Activated T-cell treated with anti-CD3 and anti-CD28 coated beads for 48 hours (primary cell): ENCODE measurements around the gene RTP3.
"Not testable (repeated sequence)": the region's sequence is repeated elsewhere in the genome, so short reads cannot be mapped to it uniquely, and the experiment has no call there.

ENCODE experiments used
- DNase-seq: peaks from one replicate; pipeline ENCODE4 v3.0.0-alpha.2; 2020; ENCODE audit warnings: low read depth

The RTP3 gene

DNA sequence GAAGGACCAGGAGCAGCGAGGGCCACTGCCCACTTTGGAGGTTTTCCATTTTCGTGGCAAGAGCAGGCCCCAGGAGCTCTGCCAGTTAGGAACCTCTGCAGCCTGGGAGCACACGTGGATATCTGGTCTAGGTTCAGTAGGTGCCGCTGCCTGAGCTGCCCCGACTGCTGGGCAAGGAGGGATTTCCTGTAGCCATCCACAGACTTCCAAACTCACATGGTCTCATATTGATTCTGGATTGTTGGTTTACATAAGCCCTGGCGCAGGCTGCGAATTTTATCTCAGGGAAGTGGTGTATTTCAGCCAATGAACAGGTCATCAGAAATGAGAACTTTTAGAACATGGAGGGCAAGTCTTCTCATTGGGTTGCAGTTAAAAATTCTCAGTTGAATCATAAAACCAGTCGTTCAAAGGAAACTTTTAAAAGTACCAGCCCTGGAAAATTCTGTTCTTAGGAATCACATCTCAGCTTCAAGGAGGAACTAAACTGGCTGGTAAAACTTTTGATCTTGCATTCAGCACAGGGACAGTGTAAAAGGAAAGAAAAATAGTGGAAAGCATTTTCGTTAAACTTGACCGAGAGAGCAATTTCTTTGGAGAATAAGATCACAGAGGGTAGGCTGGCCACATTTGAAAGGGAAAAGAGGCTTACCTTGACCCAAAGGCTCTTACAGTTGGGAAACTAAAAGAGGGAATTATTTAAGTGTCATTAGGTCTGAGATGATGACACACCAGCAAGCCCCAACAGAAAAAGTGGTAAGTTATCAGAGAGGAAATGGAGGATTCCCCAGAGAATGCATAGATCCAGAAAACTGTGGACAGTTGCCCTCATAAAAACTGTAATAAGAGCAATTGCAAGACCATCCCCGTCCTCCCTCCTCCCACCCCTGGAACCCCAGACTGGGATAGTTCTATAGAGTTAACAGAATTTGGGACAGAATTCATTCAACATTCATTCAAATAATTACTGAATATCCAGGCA, 6.4 kb upstream of the RTP3 start:
- DNase-seq = no peak

DNA sequence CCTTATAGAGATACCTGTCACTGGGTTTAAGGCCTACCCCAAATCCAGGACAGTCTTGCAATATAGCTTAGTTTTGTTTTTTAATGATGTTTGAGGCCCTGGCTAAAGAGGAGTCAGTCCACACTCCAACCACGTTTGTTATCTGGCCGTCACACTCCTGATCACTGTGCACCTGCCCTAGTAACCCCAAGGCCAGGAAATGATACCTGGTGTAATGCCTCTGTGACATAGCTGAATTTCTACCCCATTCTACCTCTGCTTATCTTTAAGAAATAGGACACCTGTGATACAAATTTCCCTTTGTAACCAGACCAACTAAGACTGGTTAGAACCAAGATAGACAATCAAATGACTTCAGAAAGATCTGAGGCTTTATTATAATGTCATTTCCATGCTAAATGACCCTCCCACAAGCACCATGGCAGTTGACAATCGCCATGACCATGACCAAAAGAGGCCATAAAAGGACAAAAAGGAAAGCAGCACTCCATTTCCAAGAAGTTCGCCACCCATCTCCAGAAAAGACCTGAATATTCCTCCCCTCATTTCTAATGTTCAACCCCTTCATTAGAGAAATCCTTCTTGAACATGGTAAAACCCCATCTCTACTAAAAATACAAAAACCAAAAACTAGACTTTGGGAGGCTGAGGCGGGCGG, 4.8 kb upstream of the RTP3 start:
- no peak for DNase-seq

DNA sequence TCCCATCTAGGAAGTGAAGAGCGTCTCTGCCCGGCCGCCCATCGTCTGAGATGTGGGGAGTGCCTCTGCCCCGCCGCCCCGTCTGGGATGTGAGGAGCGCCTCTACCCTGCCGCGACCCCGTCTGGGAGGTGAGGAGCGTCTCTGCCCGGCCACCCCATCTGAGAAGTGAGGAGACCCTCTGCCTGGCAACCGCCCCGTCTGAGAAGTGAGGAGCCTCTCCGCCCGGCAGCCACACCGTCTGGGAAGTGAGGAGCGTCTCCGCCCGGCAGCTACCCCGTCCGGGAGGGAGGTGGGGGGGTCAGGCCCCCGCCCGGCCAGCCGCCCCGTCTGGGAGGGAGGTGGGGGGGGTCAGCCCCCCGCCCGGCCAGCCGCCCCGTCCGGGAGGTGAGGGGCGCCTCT, 3.3 kb upstream of the RTP3 start:
- not testable (repeated sequence) for DNase-seq

DNA sequence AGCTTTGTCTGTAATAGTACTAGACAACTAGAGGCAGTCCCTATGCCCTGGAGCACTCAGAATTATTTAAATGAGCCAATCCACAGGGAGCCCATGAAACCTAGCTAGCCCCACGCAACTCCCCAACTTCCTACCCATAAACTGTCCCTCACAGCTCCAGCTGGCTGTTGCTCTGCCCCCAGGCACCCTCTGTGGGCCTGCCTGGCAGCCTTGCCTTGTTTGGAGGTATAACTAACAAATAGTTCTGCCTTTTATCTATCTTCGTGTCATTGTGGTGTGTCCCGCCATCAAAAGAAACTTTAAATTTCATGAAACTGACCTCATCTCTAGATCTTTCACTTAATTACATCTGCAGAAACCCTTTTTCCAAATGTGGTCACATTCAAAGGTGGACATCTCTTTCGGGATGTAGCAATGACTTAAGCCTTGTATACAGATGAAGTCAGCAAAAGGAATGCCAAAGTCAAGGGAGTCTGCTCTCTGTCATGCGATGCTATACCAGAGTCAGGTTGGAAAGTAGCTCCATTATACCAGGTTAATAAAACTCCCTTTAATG, 1.8 kb upstream of the RTP3 start:
- DNase-seq = no peak

DNA sequence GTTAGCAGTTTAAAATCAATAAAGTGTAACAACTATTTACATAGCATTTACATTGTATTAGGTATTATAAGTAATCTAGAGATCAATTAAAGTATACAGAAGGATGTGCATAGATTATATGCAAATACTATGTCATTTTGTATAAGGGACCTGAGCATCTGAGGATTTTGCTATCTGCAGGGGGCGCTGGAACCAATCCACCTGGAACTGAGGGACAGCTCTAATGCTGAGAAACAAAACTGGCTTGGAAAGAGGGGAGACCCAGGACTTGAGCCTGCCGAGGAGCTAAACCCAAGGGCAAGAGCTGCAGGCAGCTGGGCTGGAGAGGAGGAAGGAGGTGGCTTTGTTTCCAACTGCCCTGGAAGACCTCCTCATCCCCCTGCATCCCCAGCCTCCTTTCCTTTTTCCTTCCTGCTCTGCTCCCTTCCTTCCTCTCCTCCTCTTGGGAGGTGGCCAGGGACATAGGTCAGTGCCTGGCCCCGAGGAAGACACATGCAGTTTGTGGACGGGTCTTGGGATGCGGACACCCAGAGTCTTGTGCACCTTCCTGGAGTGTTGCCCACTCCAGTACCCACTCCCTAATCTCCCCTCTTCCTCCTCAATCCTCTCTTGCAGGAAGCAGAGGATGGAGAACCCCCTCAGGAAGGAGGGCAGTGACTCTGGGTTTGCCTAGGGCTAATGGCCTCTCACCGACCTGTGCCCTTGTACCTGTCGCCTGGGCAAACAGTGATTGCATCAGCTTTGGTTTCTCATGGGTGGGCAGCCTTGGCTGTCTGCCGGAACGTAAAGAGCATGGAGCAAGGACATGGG, 825 bp upstream of the RTP3 start:
- peak; percentile 8 for DNase-seq

DNA sequence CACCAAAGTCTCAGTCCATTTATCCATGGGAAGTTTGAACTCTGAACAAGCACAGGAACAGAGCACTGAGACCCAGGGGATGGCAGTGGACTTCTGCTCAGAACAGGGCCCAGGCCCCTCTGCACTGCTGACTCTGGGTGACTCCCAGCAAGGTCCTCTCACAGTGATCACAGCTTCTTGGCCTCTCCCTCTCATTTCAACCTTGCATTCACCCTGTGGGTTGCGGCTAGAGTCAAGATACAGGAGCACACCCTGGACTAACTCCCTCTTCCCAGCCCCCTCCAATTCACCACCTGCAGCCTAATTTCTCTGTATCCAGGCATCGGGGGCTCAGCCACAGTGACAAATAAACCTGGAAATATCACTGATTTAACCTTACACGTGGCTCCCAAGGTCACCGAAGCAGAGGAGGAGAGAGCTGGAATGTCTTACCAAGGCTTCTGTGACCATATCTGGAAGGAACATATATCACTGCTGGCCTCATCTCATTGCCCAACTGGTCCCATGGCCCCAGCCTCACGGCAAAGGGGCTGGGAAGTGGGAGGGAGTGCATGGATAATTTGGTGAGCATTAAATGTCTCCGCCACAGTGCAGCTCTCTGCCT, 1.2 kb downstream of the RTP3 start:
- DNase-seq = no peak

DNA sequence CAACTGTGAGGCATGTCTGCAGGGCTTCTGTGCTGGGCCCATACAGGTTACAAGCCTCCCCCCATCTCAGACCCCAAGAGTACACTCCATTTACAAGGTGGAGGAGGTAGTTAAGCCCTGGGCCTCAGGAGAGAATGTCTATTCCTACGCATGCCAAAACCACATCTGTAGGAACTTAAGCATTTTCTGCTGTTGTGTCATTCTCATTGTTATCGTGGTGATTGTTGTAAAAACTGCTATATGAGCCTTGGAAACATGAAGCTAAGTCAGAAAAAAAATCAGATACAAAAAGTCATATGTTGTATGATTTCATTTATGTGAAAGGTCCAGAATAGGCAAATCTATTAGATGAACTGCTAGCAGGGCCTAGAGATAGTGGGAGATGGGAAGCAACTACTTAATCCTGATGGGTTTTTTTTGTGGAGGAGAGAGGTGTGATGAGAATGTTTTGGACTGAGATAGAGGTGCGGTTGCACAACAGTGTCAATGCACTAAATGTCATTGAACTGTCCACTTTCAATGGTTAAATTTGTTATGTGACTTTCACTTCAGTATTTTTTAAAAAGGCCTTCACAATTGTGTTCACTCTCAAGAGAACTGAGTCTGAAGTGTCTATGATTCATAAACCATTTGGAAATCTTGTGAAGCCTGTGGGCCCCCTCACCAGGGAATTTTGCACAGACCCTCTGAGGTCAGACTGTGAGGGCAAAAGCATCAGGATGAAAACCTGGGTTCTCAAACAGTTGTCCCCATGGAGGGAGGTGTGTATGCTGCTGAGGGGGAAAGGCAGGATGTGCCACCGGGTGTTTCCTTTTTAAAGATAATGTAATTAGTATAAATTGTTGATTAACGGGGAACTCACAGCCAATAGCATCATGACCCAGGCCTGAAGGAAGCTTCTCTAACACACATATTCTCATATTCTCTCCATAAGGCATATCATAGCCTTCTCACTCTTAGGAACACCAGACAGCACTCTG, 3.2 kb downstream of the RTP3 start:
- DNase-seq = no peak

DNA sequence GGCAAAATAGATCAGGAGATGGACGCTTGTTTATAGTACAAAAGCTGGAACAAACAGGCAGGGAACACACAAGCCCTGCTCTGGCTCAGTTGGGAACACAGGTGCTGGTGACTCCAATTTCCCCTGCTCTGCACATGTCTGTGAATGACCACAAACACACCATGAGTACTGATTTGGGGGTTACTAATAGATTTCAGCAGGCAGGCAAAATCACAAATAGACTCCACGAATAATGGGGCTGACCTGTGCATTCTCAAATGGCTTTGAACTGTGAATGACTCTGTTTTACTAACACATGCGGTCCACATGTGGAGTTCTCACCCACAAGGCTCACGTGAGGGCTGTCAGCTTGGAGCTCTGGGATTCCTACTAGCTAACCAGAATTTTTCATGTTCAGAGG, 3.9 kb downstream of the RTP3 start:
- no peak for DNase-seq

DNA sequence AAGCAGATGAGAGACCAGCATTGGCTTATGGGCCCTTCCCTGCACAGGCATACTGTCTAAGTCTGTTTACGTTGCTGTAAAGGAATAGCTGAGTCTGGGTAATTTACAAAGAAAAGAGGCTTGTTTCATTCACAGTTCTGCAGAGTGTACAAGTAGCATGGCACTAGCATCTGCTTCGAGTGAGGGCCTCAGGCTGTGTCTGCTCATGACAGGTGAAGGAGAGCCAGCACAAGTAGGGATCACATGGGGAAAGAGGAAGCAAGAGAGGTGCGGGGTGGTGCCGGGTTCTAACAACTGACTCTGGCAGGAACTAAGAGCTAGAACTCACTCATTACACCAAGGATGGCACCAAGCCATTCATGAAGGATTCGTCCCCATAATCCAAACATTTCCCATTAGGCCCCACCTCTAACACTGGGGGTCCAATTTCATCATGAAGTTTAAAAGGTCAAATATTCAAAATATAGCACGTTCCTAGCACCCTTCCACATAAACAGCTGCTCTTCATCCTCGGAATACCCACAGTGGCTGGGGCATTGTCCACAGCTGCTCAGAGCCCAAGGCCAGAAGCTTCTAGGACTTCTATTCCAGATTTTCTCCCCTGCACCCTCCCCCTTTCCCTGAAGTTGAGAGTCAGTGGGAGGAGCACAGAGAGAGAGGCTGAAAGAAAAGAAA, 5.6 kb downstream of the RTP3 start:
- no peak for DNase-seq

DNA sequence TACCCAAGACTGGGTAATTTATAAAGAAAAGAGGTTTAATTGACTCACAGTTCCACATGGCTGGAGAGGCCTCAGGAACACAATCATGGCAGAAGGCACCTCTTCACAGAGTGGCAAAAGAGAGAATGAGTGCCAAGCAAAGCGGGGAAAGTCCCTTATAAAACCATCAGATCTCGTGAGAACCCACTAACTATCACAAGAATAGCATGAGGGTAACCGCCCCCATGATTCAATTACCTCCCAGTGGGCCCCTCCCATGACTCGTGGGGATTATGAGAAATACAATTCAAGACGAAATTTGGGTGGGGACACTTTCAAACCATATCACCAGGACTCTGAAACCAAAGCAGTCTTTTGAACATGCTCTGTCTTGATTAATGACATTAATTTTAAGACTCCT, 7.0 kb downstream of the RTP3 start:
- DNase-seq = no peak

DNA sequence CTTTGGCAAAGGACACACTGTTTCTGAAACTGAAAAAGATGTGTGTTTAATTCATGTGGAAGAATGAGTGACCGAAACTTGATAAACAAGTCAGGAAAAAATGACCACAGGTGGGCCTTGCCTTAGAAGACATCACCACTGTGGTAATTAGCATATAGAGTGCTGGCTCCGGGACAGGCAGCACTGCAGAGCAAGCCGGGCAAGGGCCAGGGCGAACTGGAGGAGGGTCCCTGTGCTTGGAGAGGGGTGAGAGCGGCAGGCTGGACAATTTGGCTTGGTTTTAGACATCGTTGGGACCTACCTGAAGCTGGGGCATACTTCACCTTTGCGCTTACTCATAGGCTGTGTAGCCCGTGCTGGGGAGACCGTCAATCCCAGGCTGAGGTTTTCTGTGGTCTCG, 8.2 kb downstream of the RTP3 start:
- DNase-seq = no peak

DNA sequence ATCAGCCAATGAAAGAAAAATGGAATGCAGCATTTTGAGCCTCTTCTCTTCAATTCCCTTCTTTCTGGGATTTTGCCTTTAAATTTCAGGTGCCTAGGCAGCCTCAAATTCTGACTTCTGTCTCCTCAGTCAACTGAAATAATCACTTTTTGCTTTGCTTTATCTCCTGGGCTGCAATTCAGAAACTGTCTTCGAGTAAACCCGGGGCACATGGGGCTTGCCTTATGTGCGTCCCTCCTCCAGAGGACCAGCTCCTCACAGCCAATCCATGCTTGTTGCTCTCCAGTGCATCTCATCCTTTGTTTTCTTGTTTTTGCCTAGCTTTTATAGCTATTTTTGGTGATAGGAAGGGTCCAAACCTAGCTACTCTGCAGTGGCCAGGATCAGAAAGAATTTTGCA, 8.8 kb downstream of the RTP3 start:
- no peak for DNase-seq

DNA sequence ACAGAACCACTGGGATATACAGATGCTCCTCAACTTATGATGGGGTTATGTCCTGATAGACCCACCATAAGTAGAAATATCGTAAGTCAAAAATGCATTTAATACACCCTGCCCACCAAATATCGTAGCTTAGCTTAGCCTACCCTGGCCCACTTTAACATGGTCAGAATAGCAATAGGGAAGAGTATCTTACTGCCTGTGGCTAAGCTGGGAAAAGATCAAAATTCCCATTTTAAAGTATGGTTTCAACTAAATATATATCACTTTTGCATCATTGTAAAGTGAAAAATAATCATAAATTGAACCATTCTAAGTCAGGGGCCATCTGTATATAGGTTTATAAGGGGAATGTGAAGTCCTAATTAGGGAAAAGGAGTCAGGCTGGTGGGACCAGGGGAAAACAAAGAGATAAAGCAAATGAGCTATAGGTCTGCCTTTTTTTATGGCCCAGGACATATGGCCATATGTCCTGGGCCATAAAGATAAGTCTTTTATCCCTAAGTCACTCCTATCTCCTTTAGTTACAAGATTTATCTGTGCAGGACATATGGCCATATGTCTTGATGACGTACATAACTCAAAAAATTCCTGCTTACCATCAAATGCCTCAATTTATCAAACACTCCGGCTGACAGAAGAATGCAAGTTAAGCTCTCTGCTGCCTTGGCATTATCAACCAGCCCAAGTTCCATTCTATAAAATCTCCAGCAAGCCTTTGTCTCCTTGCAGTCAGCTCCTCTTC, 11.2 kb downstream of the RTP3 start:
- no peak for DNase-seq

DNA sequence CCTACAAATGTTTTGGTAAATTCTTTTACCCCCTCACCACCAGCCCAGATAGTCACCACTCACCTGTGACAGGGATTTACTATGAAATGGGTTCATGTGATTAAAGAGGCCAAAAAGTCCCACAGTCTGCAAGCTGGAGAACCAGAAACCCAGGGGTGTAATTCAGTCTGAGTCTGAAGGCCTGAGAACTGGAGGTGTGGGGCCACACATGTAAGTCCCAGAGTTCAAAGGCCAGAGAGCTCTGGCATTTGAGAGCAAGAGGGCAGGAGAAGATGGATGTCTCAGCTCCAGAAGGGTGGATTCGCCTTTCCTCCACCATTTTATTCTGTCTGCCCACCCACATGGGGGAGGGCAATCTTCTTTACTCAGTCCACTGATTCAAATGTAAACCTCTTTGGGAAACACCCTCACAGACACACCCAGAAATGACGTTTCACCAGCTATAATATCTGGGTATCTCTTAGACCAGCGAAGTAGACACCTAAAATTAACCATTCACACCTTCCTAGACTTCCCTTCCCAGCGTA, 11.9 kb downstream of the RTP3 start:
- DNase-seq = no peak

DNA sequence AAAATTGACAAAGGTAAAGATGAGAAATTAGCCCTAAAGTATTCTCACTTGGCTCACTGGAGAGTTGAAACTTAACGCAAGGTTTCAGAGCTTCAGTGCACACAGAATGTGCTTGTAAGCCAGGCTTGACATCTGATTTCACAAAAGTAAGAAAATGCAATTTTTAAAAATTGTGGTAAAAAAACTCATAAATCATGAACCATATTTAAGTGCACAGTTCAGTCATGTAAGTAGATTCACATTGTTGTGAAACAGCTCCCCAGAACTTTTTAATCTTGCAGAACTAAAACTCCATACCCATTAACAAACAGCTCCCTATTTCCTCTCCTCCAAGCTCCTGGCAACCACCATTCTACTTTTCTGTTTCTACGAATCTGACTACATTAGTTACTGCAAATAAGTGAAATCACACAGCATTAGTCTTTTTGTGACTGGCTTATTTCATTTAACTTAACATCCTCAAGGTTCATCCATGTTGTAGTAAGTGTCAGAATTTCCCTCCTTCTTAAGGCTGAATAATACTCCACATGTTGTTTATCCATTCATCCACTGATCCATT, 14.5 kb downstream of the RTP3 start:
- no peak for DNase-seq

DNA sequence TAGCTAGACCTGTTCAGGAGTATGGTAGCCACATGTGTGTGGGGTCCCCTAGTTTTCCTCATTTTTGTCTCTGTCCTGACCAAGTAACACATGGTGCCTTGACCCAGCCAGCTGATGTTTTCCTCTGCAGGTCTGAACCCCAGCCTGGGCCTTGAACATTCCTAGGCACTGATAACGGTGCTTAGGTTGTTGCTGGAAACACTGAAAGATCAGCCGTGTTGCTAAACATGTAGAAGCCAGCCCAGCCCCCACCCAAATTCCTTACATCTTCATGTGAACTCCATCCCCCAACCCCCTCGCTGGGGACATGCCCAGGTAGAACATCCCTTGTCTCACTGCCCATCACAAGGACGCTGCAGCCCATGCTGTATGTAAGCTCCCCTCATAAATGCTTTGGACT, 18.7 kb downstream of the RTP3 start:
- DNase-seq = no peak

DNA sequence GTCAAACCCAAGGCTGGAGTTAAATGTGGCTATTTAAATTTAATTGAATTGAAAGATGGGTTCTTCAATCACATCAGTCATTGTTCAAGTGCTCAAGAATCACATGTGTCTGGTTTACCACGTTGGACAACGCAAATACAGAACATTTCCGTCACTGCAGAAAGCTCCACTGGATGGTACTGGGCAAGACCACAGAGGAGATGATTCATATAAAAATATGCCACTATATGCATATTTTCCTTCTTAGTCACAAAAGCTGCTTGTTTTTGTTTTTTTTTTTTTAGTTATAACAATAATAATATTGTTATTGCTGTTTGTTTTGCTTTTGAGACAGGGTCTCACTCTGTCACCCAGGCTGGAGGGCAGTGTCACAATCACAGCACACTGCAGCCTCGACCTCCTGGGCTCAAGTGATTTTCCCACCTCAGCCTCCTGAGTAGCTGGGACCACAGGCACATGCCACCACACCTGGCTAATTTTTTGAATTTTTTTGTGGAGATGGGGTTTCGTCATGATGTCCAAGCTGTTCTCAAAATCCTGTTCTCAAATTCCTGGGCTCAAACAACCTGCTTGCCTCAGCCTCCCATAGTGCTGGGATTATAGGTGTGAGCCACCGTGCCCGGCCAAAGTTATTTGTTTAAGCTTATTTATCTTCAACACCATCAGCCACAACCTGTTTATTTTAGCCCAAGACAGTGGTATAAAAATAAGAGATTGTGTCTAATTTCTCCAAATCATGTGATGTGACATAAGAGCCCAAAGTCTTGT, 19.4 kb downstream of the RTP3 start:
- no peak for DNase-seq

DNA sequence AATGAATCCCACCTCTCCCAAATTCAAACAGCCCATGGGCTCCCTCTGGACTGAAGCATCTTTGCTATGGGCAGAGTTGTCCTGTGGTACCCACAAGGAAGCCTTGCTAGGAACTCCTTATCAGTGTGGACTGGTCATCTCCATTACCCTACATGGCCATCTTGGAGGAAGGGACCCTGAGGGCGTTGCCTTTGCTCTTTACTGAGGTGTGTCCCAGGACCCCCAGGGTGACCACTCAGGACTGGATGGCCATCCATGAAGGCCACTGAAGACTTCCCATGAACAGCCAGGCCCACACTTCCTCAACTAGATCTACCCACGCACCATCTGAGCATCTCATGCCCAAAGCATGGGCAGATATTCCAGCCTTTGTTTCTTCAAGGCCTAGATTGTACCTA, 20.0 kb downstream of the RTP3 start:
- DNase-seq = no peak
